ENCODE results near the gene ADCY9. TPM values are rescaled to one million over a fixed set of nuclear protein-coding genes. Genes with fewer than 3 reads are reported as not detected.

The ADCY9 gene
- total RNA-seq, 2 experiments from 2014 or later = 6.5 to 7.1 TPM

DNA sequence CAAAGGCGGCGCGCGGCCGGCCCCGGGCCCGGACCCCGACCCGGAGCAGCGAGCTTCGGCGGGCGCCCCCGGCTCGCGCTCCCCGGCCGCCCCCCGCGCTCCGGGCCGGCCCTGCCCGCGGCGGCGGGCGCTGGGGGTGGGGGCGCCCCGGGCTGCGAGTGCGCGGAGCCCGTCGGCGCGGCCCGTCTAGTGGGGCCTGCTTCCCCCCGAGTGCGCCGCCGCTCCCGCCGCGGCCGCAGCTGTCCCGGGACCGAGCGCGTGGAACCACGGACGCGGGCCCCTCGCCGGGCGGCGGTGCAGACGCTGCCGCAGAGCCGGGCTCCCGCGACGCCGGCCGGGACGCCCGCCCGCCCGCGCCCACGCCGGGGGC lies 308 bp downstream of the ADCY9 start:
- Mint-ChIP-seq H3K36me3 (ENCODE audit: low read depth) (peaks cover 8% of the 10 kb centered on the region), H3K9me3 (no peaks in the 10 kb centered on the region), H3K4me3 (peak overlapping the region; percentile 72), H3K27me3 (ENCODE audit: low read depth) (peaks cover 2% of the 10 kb centered on the region), H3K27ac (no peak overlapping the region), H3K4me1 (ENCODE audit: low read depth) (peaks cover 44% of the 10 kb centered on the region)
- CTCF ChIA-PET = interaction anchor here (2.9 kb wide), 1 partner anchor 138 kb away, joined by 13 read pairs; no protein-coding TSS in a partner anchor
- intact Hi-C loops (cut with micrococcal nuclease) = loop anchor here (1.0 to 10.0 kb wide), 3 partner anchors 66 to 138 kb away; no protein-coding TSS in a partner anchor
- DNase-seq = no peak

DNA sequence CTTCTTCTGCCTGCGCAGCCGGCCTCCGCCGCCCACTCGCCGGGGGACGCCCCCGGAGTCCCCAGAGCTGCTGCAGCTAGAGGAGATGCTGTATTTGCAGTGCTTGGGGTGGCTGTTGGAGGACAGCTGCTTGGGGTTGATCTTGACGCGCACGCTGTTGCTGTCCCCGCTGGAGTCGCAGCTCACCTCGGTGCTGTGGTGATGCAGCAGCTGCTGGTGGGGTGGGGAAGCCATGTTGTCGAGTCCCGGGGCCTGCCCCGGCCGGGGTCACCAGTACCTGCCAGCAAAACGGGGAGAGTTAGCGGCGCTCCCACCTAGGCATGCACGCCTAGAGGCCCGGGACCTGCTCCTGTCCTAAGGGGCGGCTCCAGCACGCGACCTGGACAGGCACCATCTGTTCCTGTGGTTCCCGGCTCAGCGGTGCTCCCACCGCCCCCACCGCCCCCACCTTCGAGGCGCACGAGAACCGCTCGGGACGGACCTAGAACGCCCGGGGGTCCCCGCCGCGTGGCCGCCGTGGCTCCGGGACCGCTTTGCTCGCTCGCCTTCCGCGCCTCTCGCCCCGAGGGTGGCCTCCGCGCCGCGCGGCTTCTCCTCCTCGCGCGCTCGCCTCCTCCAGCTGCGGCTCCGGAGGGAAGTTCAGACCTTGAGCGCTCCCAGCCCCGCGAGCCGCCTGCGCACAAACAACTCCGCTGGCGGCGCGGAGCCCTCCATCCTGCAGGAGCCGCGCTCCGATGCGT lies 863 bp downstream of the ADCY9 start:
- intact Hi-C loops (cut with micrococcal nuclease) = loop anchor here (5.0 to 10.0 kb wide), 2 partner anchors 67 to 131 kb away; no protein-coding TSS in a partner anchor
- DNase-seq = peak; percentile 48
- H3K27ac Mint-ChIP-seq = no peak overlapping the region
- H3K9me3 Mint-ChIP-seq = no peaks in the 10 kb centered on the region
- H3K4me1 Mint-ChIP-seq (ENCODE audit: low read depth) = peaks cover 46% of the 10 kb centered on the region
- peaks cover 2% of the 10 kb centered on the region for H3K27me3 Mint-ChIP-seq (ENCODE audit: low read depth)
- peaks cover 8% of the 10 kb centered on the region for H3K36me3 Mint-ChIP-seq (ENCODE audit: low read depth)
- CTCF ChIA-PET = interaction anchor here (2.9 kb wide), 1 partner anchor 138 kb away, joined by 13 read pairs; no protein-coding TSS in a partner anchor
- H3K4me3 Mint-ChIP-seq = peak overlapping the region; percentile 72

DNA sequence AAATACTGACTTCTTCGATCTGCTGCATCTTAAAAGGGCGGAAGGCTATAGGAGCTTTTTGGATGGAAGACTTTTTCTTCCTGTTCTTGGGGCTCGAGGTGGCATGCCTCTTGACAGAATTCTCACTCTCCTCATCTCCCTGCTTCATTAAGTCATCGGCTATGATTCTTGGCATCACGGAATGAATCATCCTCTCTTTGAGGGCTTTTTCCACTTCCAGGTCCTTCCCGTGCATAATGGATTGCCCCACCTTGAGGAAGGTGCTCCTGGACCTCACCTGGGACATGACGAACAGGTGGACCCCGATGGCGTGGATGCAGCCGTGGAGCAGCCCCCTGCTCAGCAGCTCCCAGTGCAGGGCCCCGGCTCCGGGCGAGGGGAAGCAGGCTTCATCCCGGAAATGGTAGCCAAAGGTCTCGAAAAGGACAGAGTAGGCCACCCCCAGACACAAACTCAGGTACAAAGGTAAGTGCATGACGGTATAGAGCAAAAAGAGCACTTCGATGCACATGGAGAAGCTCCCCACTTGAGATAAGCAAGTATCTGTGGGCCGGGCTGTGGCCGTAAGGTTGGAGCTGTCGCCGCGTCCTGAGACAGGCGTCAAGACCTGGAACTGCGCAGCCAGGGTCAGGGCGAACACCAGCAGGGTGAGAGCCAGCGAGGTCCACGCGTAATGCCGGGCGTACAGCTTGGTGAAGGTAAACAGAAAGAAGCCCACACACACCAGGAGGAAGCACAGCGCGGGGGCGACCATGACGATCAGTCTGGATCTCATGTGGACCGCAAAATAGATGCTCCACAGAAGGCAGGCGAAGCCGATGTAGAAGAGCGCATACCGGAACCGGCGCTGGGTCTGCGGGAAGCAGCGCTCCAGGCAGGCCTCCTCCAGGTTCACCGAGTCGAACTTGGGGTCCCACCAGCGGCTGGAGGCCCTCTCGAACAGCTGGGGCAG lies 1.7 kb downstream of the ADCY9 start:
- CTCF ChIA-PET = interaction anchor here (2.9 kb wide), 1 partner anchor 139 kb away, joined by 13 read pairs; no protein-coding TSS in a partner anchor
- no peak for DNase-seq
- H3K4me1 Mint-ChIP-seq (ENCODE audit: low read depth) = peaks cover 46% of the 10 kb centered on the region
- H3K36me3 Mint-ChIP-seq (ENCODE audit: low read depth) = peaks cover 8% of the 10 kb centered on the region
- H3K9me3 Mint-ChIP-seq = no peaks in the 10 kb centered on the region
- H3K4me3 Mint-ChIP-seq = peak overlapping the region; percentile 62
- H3K27me3 Mint-ChIP-seq (ENCODE audit: low read depth) = peaks cover 2% of the 10 kb centered on the region
- H3K27ac Mint-ChIP-seq = peak overlapping the region; percentile 56
- intact Hi-C loops (cut with micrococcal nuclease) = loop anchor here (5.0 to 10.0 kb wide), 2 partner anchors 68 to 130 kb away; no protein-coding TSS in a partner anchor

- Mint-ChIP-seq H3K27me3 (ENCODE audit: low read depth) (peaks cover 2% of the 10 kb centered on the region), H3K9me3 (no peaks in the 10 kb centered on the region), H3K4me3 (no peak overlapping the region), H3K27ac (no peak overlapping the region), H3K4me1 (ENCODE audit: low read depth) (peaks cover 46% of the 10 kb centered on the region), H3K36me3 (ENCODE audit: low read depth) (peaks cover 8% of the 10 kb centered on the region)
- no peak for DNase-seq
- intact Hi-C loops (cut with micrococcal nuclease) = loop anchor here (2.0 to 10.0 kb wide), 2 partner anchors 33 to 129 kb away; no protein-coding TSS in a partner anchor
- CTCF ChIA-PET = interaction anchor here (0.5 kb wide), 1 partner anchor 400 kb away, joined by 3 read pairs; no protein-coding TSS in a partner anchor
Observed at GRCh38 chr16:4113358-4114256, 2.6 kb downstream of the ADCY9 start.

- CTCF ChIA-PET = interaction anchor here (0.6 to 1.1 kb wide), 4 partner anchors 12 to 141 kb away, joined by 3 to 5 read pairs (median 4); no protein-coding TSS in a partner anchor
- H3K4me1 Mint-ChIP-seq (ENCODE audit: low read depth) = peaks cover 43% of the 10 kb centered on the region
- H3K36me3 Mint-ChIP-seq (ENCODE audit: low read depth) = peaks cover 8% of the 10 kb centered on the region
- intact Hi-C loops (cut with micrococcal nuclease) = loop anchor here (2.0 to 10.0 kb wide), 2 partner anchors 31 to 127 kb away; no protein-coding TSS in a partner anchor
- no peak for DNase-seq
- H3K4me3 Mint-ChIP-seq = peak overlapping the region; percentile 3
- no peak overlapping the region for H3K27ac Mint-ChIP-seq
- H3K9me3 Mint-ChIP-seq = no peaks in the 10 kb centered on the region
- no peaks in the 10 kb centered on the region for H3K27me3 Mint-ChIP-seq (ENCODE audit: low read depth)
Observed at GRCh38 chr16:4111748-4112696, 4.2 kb downstream of the ADCY9 start.

DNA sequence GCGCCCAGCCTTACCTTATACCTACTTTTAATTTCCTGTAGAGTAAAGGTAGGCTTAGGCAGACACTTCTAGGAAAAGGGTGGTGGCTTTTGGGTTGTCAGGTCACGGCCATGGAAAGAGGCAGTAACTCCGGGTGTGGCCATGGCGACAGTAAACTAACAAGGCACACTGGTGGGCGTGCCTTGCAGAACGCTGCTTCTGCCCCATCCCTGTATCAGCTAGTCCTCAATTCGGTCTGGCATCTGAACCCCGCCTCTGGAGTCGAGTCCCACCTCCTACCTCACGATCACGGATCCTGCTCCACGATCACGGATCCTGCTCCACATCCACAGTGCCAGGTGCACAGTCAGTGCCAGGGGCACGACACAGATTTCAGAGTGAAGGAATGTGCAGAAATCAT lies 5.6 kb downstream of the ADCY9 start:
- peaks cover 41% of the 10 kb centered on the region for H3K4me1 Mint-ChIP-seq (ENCODE audit: low read depth)
- H3K27me3 Mint-ChIP-seq (ENCODE audit: low read depth) = no peaks in the 10 kb centered on the region
- peaks cover 2% of the 10 kb centered on the region for H3K9me3 Mint-ChIP-seq
- CTCF ChIA-PET = no interaction called here
- peaks cover 10% of the 10 kb centered on the region for H3K36me3 Mint-ChIP-seq (ENCODE audit: low read depth)
- intact Hi-C loops (cut with micrococcal nuclease) = loop anchor here (10.0 kb wide), 1 partner anchor 126 kb away; no protein-coding TSS in a partner anchor
- H3K4me3 Mint-ChIP-seq = no peak overlapping the region
- H3K27ac Mint-ChIP-seq = no peak overlapping the region
- DNase-seq = no peak

GRCh38 chr16:4110065-4110464 lies 6.2 kb downstream of the ADCY9 start:
- H3K27ac Mint-ChIP-seq = no peak overlapping the region

DNA sequence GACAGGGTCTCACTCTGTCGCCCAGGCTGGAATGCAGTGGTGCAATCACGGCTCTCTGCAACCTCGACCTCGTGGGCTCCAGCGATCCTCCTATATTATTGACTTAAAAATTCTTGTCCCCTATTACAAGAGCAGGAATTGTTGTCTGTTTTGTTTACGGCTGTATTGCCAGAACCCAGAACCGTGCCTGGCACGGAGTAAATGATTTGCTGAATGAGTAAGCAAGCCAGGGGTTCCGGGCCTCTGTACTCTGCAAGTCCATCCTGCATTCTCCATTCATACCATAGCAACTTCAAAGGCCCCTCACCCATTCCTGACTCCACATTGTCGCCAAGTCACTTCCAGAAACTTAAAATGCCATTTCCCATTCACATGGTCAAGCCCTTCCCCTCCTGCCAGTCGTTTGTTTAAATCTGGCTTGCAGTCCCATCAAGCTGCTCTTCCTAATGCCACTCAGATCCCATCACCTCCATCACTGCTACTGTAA lies 6.9 kb downstream of the ADCY9 start:
- CTCF ChIA-PET = no interaction called here
- Mint-ChIP-seq H3K27me3 (ENCODE audit: low read depth) (no peaks in the 10 kb centered on the region), H3K4me3 (no peak overlapping the region), H3K27ac (no peak overlapping the region), H3K9me3 (peaks cover 2% of the 10 kb centered on the region), H3K36me3 (ENCODE audit: low read depth) (peaks cover 5% of the 10 kb centered on the region), H3K4me1 (ENCODE audit: low read depth) (peaks cover 36% of the 10 kb centered on the region)
- intact Hi-C loops (cut with micrococcal nuclease) = no loop called here
- DNase-seq = no peak

More at GRCh38 chr16:4110065-4110464, 6.2 kb downstream of the ADCY9 start:
- Mint-ChIP-seq H3K4me3 (no peak overlapping the region), H3K4me1 (ENCODE audit: low read depth) (peaks cover 39% of the 10 kb centered on the region), H3K27me3 (ENCODE audit: low read depth) (no peaks in the 10 kb centered on the region), H3K36me3 (ENCODE audit: low read depth) (peaks cover 10% of the 10 kb centered on the region), H3K9me3 (peaks cover 2% of the 10 kb centered on the region)
- intact Hi-C loops (cut with micrococcal nuclease) = loop anchor here (10.0 kb wide), 1 partner anchor 125 kb away; no protein-coding TSS in a partner anchor
- CTCF ChIA-PET = no interaction called here
- DNase-seq = no peak

GRCh38 chr16:4106516-4106915 lies 9.7 kb downstream of the ADCY9 start:
- H3K4me1 Mint-ChIP-seq (ENCODE audit: low read depth) = peaks cover 13% of the 10 kb centered on the region
- peaks cover 4% of the 10 kb centered on the region for H3K36me3 Mint-ChIP-seq (ENCODE audit: low read depth)
- intact Hi-C loops (cut with micrococcal nuclease) = no loop called here
- peaks cover 2% of the 10 kb centered on the region for H3K9me3 Mint-ChIP-seq
- CTCF ChIA-PET = no interaction called here
- H3K4me3 Mint-ChIP-seq = no peak overlapping the region
- no peak for DNase-seq
- H3K27ac Mint-ChIP-seq = no peak overlapping the region
- no peaks in the 10 kb centered on the region for H3K27me3 Mint-ChIP-seq (ENCODE audit: low read depth)

GRCh38 chr16:4105848-4106247 lies 10.4 kb downstream of the ADCY9 start:
- H3K4me3 Mint-ChIP-seq = no peak overlapping the region
- CTCF ChIA-PET = interaction anchor here (0.6 kb wide), 1 partner anchor 26 kb away, joined by 3 read pairs; no protein-coding TSS in a partner anchor
- no peaks in the 10 kb centered on the region for H3K27me3 Mint-ChIP-seq (ENCODE audit: low read depth)
- DNase-seq = no peak
- intact Hi-C loops (cut with micrococcal nuclease) = no loop called here
- H3K4me1 Mint-ChIP-seq (ENCODE audit: low read depth) = peaks cover 8% of the 10 kb centered on the region
- peaks cover 4% of the 10 kb centered on the region for H3K36me3 Mint-ChIP-seq (ENCODE audit: low read depth)
- no peak overlapping the region for H3K27ac Mint-ChIP-seq
- peaks cover 2% of the 10 kb centered on the region for H3K9me3 Mint-ChIP-seq
